A549 (cell line): Measurements from ENCODE around the gene OTUB2.

ENCODE experiments used
- ESRRA ChIP-seq: fragments of 150-350 bp; IDR thresholded peaks from 2 replicates; pipeline ENCODE4 v1.6.1; 2014; ENCODE audit warnings: mild to moderate bottlenecking, low read length, borderline replicate concordance
- RAD21 ChIP-seq, 2 experiments: fragments of >200 bp in 1 of 2; sonication (Bioruptor Twin) in 1 of 2; formaldehyde crosslinking in 1 of 2; IDR thresholded peaks in 1 of 2; conservative IDR thresholded peaks in 1 of 2; 2 replicates in 1 of 2; 3 replicates in 1 of 2; pipeline ENCODE4 v1.6.1; 2012 to 2018; ENCODE audit warnings: inconsistent platforms in 1 of 2
- RCOR1 ChIP-seq: fragments of 150-350 bp; IDR thresholded peaks from 2 replicates; pipeline ENCODE4 v1.6.1; 2014; ENCODE audit warnings: antibody characterized with exemption, low read length, low read depth
- USF2 ChIP-seq: fragments of 450-650 bp; IDR thresholded peaks from 2 replicates; pipeline ENCODE4 v1.6.1; 2014; ENCODE audit warnings: antibody characterized with exemption

GRCh38 chr14:94029671-94030203 is 3.6 kb downstream of the OTUB2 start:
- TF ChIP-seq RCOR1 = no peak
- no peak for TF ChIP-seq USF2
- TF ChIP-seq ESRRA = no peak
- no peak for TF ChIP-seq RAD21 (conservative IDR thresholded peaks at IDR 0.05 in 1 of 2, IDR thresholded peaks at IDR 0.05 in 1 of 2)
